GM23338 (cell line): ENCODE results near the gene ZG16B.

Experiments
- CREB1 ChIP-seq: fragments of 250-450 bp; sonication (Bioruptor Pico); IDR thresholded peaks from 2 replicates; pipeline ENCODE4 v1.5.0; 2020; ENCODE audit warnings: low read depth, mild to moderate bottlenecking, moderate library complexity
- CTCF ChIP-seq, 2 experiments: fragments of 200-600 bp in 1 of 2; sonication (generic) in 1 of 2; conservative IDR thresholded peaks; 2 replicates each; pipeline versions ENCODE4 v1.5.1 to v1.6.1; 2016 to 2017; ENCODE audit warnings: antibody characterized with exemption in 2 of 2, low read depth in 2 of 2, mild to moderate bottlenecking in 2 of 2, moderate library complexity in 1 of 2
- ETS1 ChIP-seq: IDR thresholded peaks from 2 replicates; pipeline ENCODE4 v1.6.1; 2016; ENCODE audit warnings: antibody characterized with exemption
- EZH2 ChIP-seq: fragments of 200-600 bp; sonication (generic); IDR thresholded peaks from one replicate; pipeline ENCODE4 v1.8.0; 2017; ENCODE audit warnings: antibody characterized with exemption, mild to moderate bottlenecking, low read depth; ENCODE audit not compliant: unreplicated experiment
- EZH2phosphoT487 ChIP-seq: fragments of 200-600 bp; sonication (generic); IDR thresholded peaks from one replicate; pipeline ENCODE4 v1.8.1; 2018; ENCODE audit warnings: antibody characterized with exemption; ENCODE audit not compliant: unreplicated experiment
- JUNB ChIP-seq: IDR thresholded peaks from one replicate; pipeline ENCODE4 v1.6.1; 2016; ENCODE audit warnings: antibody characterized with exemption; ENCODE audit not compliant: unreplicated experiment
- NANOG ChIP-seq: IDR thresholded peaks from 2 replicates; pipeline ENCODE4 v1.6.1; 2016; ENCODE audit warnings: antibody characterized with exemption, borderline replicate concordance
- POLR2AphosphoS5 ChIP-seq: IDR thresholded peaks from 2 replicates; pipeline ENCODE4 v1.6.1; 2016; ENCODE audit warnings: antibody characterized with exemption, low read depth
- REST ChIP-seq: IDR thresholded peaks from one replicate; pipeline ENCODE4 v1.6.1; 2018; ENCODE audit warnings: antibody characterized with exemption; ENCODE audit not compliant: unreplicated experiment
- STAT1 ChIP-seq: IDR thresholded peaks from one replicate; pipeline ENCODE4 v1.6.1; 2016; ENCODE audit warnings: antibody characterized with exemption; ENCODE audit not compliant: unreplicated experiment
- ZNF462 ChIP-seq: fragments of 250-450 bp; sonication (Bioruptor Pico); IDR thresholded peaks from 2 replicates; pipeline ENCODE4 v1.5.0; 2020; ENCODE audit warnings: mild to moderate bottlenecking, moderate library complexity

GRCh38 chr16:2852003-2852730 lies 22.1 kb downstream of the ZG16B start:
- no peak for TF ChIP-seq JUNB
- TF ChIP-seq CTCF (conservative IDR thresholded peaks at IDR 0.05; ENCODE audit: low read depth in 2 of 2) = no peak
- TF ChIP-seq POLR2AphosphoS5 = no peak
- TF ChIP-seq EZH2phosphoT487 = no peak
- TF ChIP-seq EZH2 = no peak
- no peak for TF ChIP-seq REST
- TF ChIP-seq ZNF462 (CRISPR knock-in tag) = no peak
- no peak for TF ChIP-seq ETS1
- TF ChIP-seq STAT1 = no peak
- TF ChIP-seq CREB1 (CRISPR knock-in tag) = no peak
- TF ChIP-seq NANOG = no peak
